Measurements from ENCODE around the gene SCYGR1. TPM values are rescaled to one million over a fixed set of nuclear protein-coding genes. Genes with fewer than 3 reads are reported as not detected.

The SCYGR1 gene
- total and polyA plus RNA-seq, 3 donors from 2014 or later = not detected

- WGBS, 2 donors = 61 to 76% methylated on average over 1 of the region's 1 CpG
- no peaks in the 10 kb centered on the region for H3K9me3 ChIP-seq
- no peaks in the 10 kb centered on the region for H3K4me1 ChIP-seq
- H3K27me3 ChIP-seq = no peaks in the 10 kb centered on the region
- H3K4me3 ChIP-seq = no peak overlapping the region
- DNase-seq = no peak
- no peaks in the 10 kb centered on the region for H3K36me3 ChIP-seq (ENCODE audit: low read depth, missing control alignments)
- no peak for TF ChIP-seq CTCF (IDR thresholded peaks at IDR 0.05)
- no peak for TF ChIP-seq POLR2A (IDR thresholded peaks at IDR 0.05)
- H3K27ac ChIP-seq = no peak overlapping the region
- intact Hi-C loops (cut with DNase I; ENCODE audit: low total_unique reads) = no loop called here
Observed at GRCh38 chr2:227395556-227395955, 7.8 kb upstream of the SCYGR1 start.

GRCh38 chr2:227394401-227394800, 6.7 kb upstream of the SCYGR1 start:
- Histone ChIP-seq H3K27me3 (no peaks in the 10 kb centered on the region), H3K4me3 (no peak overlapping the region), H3K9me3 (no peaks in the 10 kb centered on the region), H3K4me1 (no peaks in the 10 kb centered on the region), H3K36me3 (ENCODE audit: low read depth, missing control alignments) (no peaks in the 10 kb centered on the region), H3K27ac (no peak overlapping the region)
- TF ChIP-seq CTCF (IDR thresholded peaks at IDR 0.05) (no peak), POLR2A (IDR thresholded peaks at IDR 0.05) (no peak)
- WGBS, 2 donors = 50 to 88% methylated on average over 2 of the region's 2 CpGs
- no peak for DNase-seq
- intact Hi-C loops (cut with DNase I; ENCODE audit: low total_unique reads) = no loop called here

- Histone ChIP-seq H3K4me3 (no peak overlapping the region), H3K36me3 (ENCODE audit: low read depth, missing control alignments) (no peaks in the 10 kb centered on the region), H3K9me3 (no peaks in the 10 kb centered on the region), H3K27me3 (no peaks in the 10 kb centered on the region), H3K4me1 (no peaks in the 10 kb centered on the region), H3K27ac (no peak overlapping the region)
- 73 to 74% methylated on average over 17 of the region's 17 CpGs for WGBS, 2 donors
- intact Hi-C loops (cut with DNase I; ENCODE audit: low total_unique reads) = no loop called here
- DNase-seq = no peak
- TF ChIP-seq CTCF (IDR thresholded peaks at IDR 0.05) (no peak), POLR2A (IDR thresholded peaks at IDR 0.05) (no peak)
Observed at GRCh38 chr2:227390468-227391256, 2.9 kb upstream of the SCYGR1 start.

GRCh38 chr2:227389661-227390060, 1.9 kb upstream of the SCYGR1 start:
- H3K27ac ChIP-seq = no peak overlapping the region
- TF ChIP-seq POLR2A (IDR thresholded peaks at IDR 0.05) (no peak), CTCF (IDR thresholded peaks at IDR 0.05) (no peak)
- H3K27me3 ChIP-seq = no peaks in the 10 kb centered on the region
- DNase-seq = no peak
- H3K36me3 ChIP-seq (ENCODE audit: low read depth, missing control alignments) = no peaks in the 10 kb centered on the region
- H3K9me3 ChIP-seq = no peaks in the 10 kb centered on the region
- H3K4me3 ChIP-seq = no peak overlapping the region
- intact Hi-C loops (cut with DNase I; ENCODE audit: low total_unique reads) = no loop called here
- H3K4me1 ChIP-seq = peaks cover 2% of the 10 kb centered on the region
- 85 to 90% methylated on average over 7 of the region's 7 CpGs for WGBS, 2 donors

- no peak overlapping the region for H3K27ac ChIP-seq
- intact Hi-C loops (cut with DNase I; ENCODE audit: low total_unique reads) = no loop called here
- H3K4me1 ChIP-seq = peaks cover 7% of the 10 kb centered on the region
- no peaks in the 10 kb centered on the region for H3K27me3 ChIP-seq
- no peak for DNase-seq
- H3K4me3 ChIP-seq = no peak overlapping the region
- WGBS, 2 donors = 80 to 88% methylated on average over 3 of the region's 3 CpGs
- H3K36me3 ChIP-seq (ENCODE audit: low read depth, missing control alignments) = no peaks in the 10 kb centered on the region
- TF ChIP-seq CTCF (IDR thresholded peaks at IDR 0.05) = no peak
- no peak for TF ChIP-seq POLR2A (IDR thresholded peaks at IDR 0.05)
- H3K9me3 ChIP-seq = no peaks in the 10 kb centered on the region
Observed at GRCh38 chr2:227389231-227389630, 1.5 kb upstream of the SCYGR1 start.

Data from testis (tissue), 3 donors.